GM21576 (cell line): Measurements from ENCODE around the gene SDE2.
"Not testable (repeated sequence)": the region's sequence is repeated elsewhere in the genome, so short reads cannot be mapped to it uniquely, and the experiment has no call there.

Experiments
- ATAC-seq: cut with Tn5 transposase; IDR thresholded peaks from one replicate; pipeline ENCODE4 v1.9.1; 2021; ENCODE audit warnings: mild to moderate bottlenecking, moderate library complexity; ENCODE audit not compliant: unreplicated experiment

SDE2 gene

GRCh38 chr1:225945564-225945963 is 53.6 kb downstream of the SDE2 start:
- no peak for ATAC-seq

- peak; percentile 45 for ATAC-seq
These were observed 54.2 kb downstream of the SDE2 start for GRCh38 chr1:225944951-225945350.

DNA sequence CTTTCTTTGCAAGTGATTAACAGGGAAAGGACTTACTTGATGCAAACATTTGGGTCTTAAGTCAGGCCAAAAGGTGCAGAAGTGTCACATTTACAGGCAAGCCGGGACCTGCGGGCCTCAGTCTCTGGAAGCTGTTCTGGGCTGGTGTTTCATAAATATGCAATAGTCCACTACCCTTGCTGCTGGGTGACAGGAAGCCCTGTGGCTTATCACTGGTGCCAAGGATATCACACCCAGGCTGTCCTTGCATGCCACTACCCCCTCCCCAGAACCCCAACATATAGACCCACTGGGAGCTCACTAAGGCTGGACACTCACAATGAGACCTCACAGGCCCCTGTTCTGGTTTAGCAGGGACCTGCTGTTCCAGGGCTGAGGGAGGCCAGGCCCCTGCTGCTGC is 54.8 kb downstream of the SDE2 start:
- ATAC-seq: no peak

- ATAC-seq: no peak
These were observed 55.6 kb downstream of the SDE2 start for GRCh38 chr1:225943582-225943981.

GRCh38 chr1:225942574-225942973 is 56.6 kb downstream of the SDE2 start:
- peak; percentile 91 for ATAC-seq

DNA sequence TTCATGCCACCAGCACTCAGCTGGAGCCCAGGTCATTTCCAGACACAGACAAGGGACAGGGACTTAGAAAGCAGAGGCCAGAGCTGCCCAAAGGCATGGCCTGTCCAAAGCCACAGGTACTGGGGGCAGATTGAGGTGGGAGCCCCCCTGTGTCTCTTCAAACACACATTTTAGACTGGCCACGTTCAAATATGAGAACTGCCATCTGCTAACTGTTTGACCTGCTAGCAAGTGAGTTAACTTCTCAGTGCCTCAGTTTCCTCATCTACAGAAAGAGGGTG is 57.3 kb downstream of the SDE2 start:
- ATAC-seq: no peak

- no peak for ATAC-seq
These were observed 57.8 kb downstream of the SDE2 start, which contains the start of gene LEFTY2 for GRCh38 chr1:225941187-225941941. Gene LEFTY2 (minus strand): TSS chr1:225941220. CDS start chr1:225941140, 80 bp downstream.

- no peak for ATAC-seq
These were observed 58.6 kb downstream of the SDE2 start for GRCh38 chr1:225940385-225941151.

GRCh38 chr1:225939939-225940310 is 59.2 kb downstream of the SDE2 start:
- not testable (repeated sequence) for ATAC-seq

DNA sequence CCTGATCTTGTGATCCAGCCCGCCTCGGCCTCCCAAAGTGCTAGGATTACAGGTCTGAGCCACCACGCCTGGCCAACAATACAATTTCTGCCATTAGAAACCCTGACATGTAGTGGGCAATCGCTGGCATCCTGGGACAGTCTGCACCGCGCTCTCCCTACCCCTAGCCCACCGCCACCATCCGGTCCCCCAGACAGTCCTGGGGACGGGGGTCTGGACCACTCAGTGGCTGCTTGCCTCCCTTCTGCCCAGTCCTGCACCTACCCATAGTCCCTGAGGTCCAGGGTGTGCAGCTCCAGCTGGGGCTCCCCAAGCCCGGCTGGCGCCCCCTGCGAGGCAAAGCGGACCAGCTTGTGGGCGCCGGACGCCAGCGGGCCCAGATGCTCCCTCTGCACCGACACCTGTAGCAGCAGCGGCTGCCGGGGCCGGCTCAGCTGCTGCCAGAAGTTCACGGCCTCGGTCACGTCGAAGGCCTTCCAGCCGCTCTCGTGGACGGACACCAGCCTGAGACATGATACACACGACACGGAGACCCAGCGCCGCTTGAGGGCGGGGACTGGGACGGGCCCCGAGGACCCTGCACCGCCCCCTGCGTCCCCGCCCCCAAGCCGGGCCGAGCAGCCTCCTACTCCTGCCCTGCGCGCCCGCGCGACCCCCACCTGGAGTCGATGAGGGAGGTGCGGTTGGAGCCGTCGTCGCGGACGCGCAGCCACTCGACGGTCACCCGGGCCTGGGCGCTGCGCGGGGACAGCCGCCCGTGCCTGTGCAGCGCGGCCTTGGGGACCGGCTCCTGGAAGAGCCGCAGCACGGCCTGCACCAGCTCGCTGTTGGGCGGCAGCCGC is 59.8 kb downstream of the SDE2 start:
- not testable (repeated sequence) for ATAC-seq

GRCh38 chr1:225937048-225937968 is 61.8 kb downstream of the SDE2 start:
- ATAC-seq: no peak

DNA sequence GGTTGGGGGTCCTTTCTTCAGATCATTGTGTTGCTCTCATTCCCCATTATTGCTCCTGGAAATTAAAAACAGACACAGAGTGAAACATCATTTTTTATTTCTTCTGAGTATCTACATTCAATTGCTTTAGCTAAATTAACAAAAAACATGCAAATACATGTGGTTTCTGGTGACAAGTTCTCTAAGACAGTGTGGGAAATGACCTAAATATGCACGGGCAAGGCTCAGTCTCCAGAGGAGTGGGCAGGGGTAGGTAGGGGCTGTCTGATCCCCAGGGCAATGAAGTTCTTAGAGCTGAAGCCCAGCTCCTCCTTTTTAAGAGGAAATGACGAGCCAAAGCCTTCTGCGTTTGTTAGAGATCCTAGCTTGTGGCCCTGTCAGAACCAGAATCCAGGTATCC is 62.6 kb downstream of the SDE2 start:
- no peak for ATAC-seq

GRCh38 chr1:225936086-225936485 is 63.1 kb downstream of the SDE2 start:
- not testable (repeated sequence) for ATAC-seq

GRCh38 chr1:225934711-225935110 is 64.4 kb downstream of the SDE2 start:
- no peak for ATAC-seq

GRCh38 chr1:225933072-225933471 is 66.1 kb downstream of the SDE2 start:
- ATAC-seq: no peak
